ENCODE data around the gene PAQR3. TPM values are rescaled to one million over a fixed set of nuclear protein-coding genes. Genes with fewer than 3 reads are reported as not detected.

The PAQR3 gene
- total and polyA plus RNA-seq, 2 donors (not counting 1 experiment from before 2014, with no cell fraction given) = 15.5 to 37.6 TPM

DNA sequence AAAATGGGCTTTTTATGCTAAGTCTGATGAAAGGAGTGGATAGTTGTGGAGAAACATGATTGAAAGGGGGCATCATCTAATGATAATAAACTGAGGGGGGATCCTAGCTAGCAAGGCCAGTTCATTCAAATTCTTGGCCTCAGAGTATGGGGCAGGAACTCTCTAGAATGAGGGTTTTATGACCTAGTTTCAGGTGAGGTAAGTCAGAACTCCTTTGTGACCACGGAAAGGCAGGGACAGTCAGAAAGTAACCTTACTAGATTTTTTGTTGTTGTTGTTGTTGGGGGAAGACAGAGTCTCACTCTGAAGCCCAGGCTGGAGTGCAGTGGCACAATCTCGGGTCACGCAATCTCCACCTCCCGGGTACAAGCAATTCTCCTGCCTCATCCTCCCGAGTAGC, 1.5 kb upstream of the PAQR3 start:
- no peak overlapping the region for H3K4me3 ChIP-seq (replicated peaks in 1 of 4; ENCODE audit: control extremely low read depth in 1 of 4, insufficient read depth in 1 of 4, low read depth in 3 of 4, low read length in 4 of 4)
- no peaks in the 10 kb centered on the region for H4K20me1 ChIP-seq (ENCODE audit: control insufficient read depth, extremely low read depth, insufficient read depth, low read length)
- H3K27me3 ChIP-seq (ENCODE audit: control insufficient read depth, insufficient read depth, low read length) = peaks cover 2% of the 10 kb centered on the region
- no peaks in the 10 kb centered on the region for H3K36me3 ChIP-seq (ENCODE audit: control insufficient read depth, insufficient read depth, low read length)
- no peak overlapping the region for H3K27ac ChIP-seq (ENCODE audit: insufficient read depth, low read length)
- H2AFZ ChIP-seq (ENCODE audit: low read length) = no peak overlapping the region
- TF ChIP-seq EZH2 (IDR thresholded peaks at IDR 0.05; ENCODE audit: low read length, missing control alignments) = no peak
- TF ChIP-seq, protein P1, sequence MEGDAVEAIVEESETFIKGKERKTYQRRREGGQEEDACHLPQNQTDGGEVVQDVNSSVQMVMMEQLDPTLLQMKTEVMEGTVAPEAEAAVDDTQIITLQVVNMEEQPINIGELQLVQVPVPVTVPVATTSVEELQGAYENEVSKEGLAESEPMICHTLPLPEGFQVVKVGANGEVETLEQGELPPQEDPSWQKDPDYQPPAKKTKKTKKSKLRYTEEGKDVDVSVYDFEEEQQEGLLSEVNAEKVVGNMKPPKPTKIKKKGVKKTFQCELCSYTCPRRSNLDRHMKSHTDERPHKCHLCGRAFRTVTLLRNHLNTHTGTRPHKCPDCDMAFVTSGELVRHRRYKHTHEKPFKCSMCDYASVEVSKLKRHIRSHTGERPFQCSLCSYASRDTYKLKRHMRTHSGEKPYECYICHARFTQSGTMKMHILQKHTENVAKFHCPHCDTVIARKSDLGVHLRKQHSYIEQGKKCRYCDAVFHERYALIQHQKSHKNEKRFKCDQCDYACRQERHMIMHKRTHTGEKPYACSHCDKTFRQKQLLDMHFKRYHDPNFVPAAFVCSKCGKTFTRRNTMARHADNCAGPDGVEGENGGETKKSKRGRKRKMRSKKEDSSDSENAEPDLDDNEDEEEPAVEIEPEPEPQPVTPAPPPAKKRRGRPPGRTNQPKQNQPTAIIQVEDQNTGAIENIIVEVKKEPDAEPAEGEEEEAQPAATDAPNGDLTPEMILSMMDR (conservative IDR thresholded peaks at IDR 0.05 in 1 of 2, IDR thresholded peaks at IDR 0.05 in 1 of 2; ENCODE audit: low read depth in 1 of 2, low read length in 2 of 2) = no peak
- no peak overlapping the region for H3K4me2 ChIP-seq (ENCODE audit: extremely low read depth, insufficient read depth, low read length)
- H3K79me2 ChIP-seq (ENCODE audit: control insufficient read depth, insufficient read depth, low read length) = no peaks in the 10 kb centered on the region
- H3K4me1 ChIP-seq (ENCODE audit: control insufficient read depth, extremely low read depth, insufficient read depth, low read length) = no peaks in the 10 kb centered on the region
- no peak overlapping the region for H3K9ac ChIP-seq (ENCODE audit: insufficient read depth, low read length)
- H3K9me3 ChIP-seq (ENCODE audit: control insufficient read depth, insufficient read depth, low read depth, low read length) = no peaks in the 10 kb centered on the region
- no peak for DNase-seq (ENCODE audit: low read depth in 2 of 2)

DNA sequence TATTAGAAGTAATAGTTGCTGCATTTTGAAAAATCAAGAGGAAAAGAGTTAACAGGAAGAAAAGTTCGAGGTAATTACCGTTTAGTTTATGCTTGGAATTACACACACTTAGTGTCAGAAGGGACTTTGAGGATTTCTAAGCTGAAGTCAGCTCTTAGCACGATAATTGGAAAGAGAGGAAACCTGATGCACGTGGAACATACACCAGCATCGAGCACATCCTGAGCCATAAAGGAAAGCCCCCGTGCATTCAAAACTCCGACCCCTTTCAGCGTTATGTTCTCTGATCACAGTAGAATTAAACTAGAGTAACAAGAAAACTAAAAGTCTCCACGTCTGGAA, 400 bp upstream of the PAQR3 start:
- no peak for DNase-seq (ENCODE audit: low read depth in 2 of 2)
- peak overlapping the region; percentile 84 for H3K4me2 ChIP-seq (ENCODE audit: extremely low read depth, insufficient read depth, low read length)
- H3K9ac ChIP-seq (ENCODE audit: insufficient read depth, low read length) = no peak overlapping the region
- H3K4me3 ChIP-seq (replicated peaks in 1 of 4; ENCODE audit: control extremely low read depth in 1 of 4, insufficient read depth in 1 of 4, low read depth in 3 of 4, low read length in 4 of 4) = peak overlapping the region; percentile 10 to 90 (median 55)
- H4K20me1 ChIP-seq (ENCODE audit: control insufficient read depth, extremely low read depth, insufficient read depth, low read length) = no peaks in the 10 kb centered on the region
- H3K79me2 ChIP-seq (ENCODE audit: control insufficient read depth, insufficient read depth, low read length) = no peaks in the 10 kb centered on the region
- peak overlapping the region; percentile 40 for H2AFZ ChIP-seq (ENCODE audit: low read length)
- H3K27ac ChIP-seq (ENCODE audit: insufficient read depth, low read length) = no peak overlapping the region
- no peaks in the 10 kb centered on the region for H3K9me3 ChIP-seq (ENCODE audit: control insufficient read depth, insufficient read depth, low read depth, low read length)
- no peaks in the 10 kb centered on the region for H3K36me3 ChIP-seq (ENCODE audit: control insufficient read depth, insufficient read depth, low read length)
- TF ChIP-seq EZH2 (IDR thresholded peaks at IDR 0.05; ENCODE audit: low read length, missing control alignments) = no peak
- TF ChIP-seq, protein P1 (conservative IDR thresholded peaks at IDR 0.05 in 1 of 2, IDR thresholded peaks at IDR 0.05 in 1 of 2; ENCODE audit: low read depth in 1 of 2, low read length in 2 of 2) = no peak
- H3K4me1 ChIP-seq (ENCODE audit: control insufficient read depth, extremely low read depth, insufficient read depth, low read length) = no peaks in the 10 kb centered on the region
- peaks cover 2% of the 10 kb centered on the region for H3K27me3 ChIP-seq (ENCODE audit: control insufficient read depth, insufficient read depth, low read length)

DNA sequence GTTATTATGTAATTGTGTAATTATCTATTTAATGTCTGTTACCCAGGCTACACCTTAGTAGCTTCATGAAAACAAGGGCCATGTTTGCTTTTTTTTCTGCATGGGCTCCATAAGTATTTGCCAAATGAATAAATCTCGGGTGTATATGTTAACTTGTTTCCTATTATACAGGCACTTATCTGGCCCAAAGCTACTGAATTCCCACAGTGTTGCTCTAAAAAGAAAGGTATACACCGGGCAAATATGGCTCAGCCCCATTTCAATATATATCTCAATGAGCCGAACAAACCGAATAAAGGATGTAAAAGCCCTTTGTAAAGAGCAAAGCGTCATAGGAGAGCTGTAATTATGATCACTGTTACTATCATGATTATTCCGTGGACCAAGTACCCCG, 767 bp downstream of the PAQR3 start:
- no peaks in the 10 kb centered on the region for H3K9me3 ChIP-seq (ENCODE audit: control insufficient read depth, insufficient read depth, low read depth, low read length)
- no peaks in the 10 kb centered on the region for H3K27me3 ChIP-seq (ENCODE audit: control insufficient read depth, insufficient read depth, low read length)
- DNase-seq (ENCODE audit: low read depth in 2 of 2) = no peak
- TF ChIP-seq, protein P1 (conservative IDR thresholded peaks at IDR 0.05 in 1 of 2, IDR thresholded peaks at IDR 0.05 in 1 of 2; ENCODE audit: low read depth in 1 of 2, low read length in 2 of 2) = no peak
- no peak for TF ChIP-seq EZH2 (IDR thresholded peaks at IDR 0.05; ENCODE audit: low read length, missing control alignments)
- no peaks in the 10 kb centered on the region for H3K36me3 ChIP-seq (ENCODE audit: control insufficient read depth, insufficient read depth, low read length)
- no peaks in the 10 kb centered on the region for H3K4me1 ChIP-seq (ENCODE audit: control insufficient read depth, extremely low read depth, insufficient read depth, low read length)
- H2AFZ ChIP-seq (ENCODE audit: low read length) = peak overlapping the region; percentile 97
- H4K20me1 ChIP-seq (ENCODE audit: control insufficient read depth, extremely low read depth, insufficient read depth, low read length) = no peaks in the 10 kb centered on the region
- peak overlapping the region; percentile 79 for H3K4me2 ChIP-seq (ENCODE audit: extremely low read depth, insufficient read depth, low read length)
- peak overlapping the region; percentile 66 to 94 (median 74) for H3K4me3 ChIP-seq (replicated peaks in 1 of 4; ENCODE audit: control extremely low read depth in 1 of 4, insufficient read depth in 1 of 4, low read depth in 3 of 4, low read length in 4 of 4)
- H3K9ac ChIP-seq (ENCODE audit: insufficient read depth, low read length) = peak overlapping the region; percentile 81
- H3K27ac ChIP-seq (ENCODE audit: insufficient read depth, low read length) = peak overlapping the region; percentile 70
- no peaks in the 10 kb centered on the region for H3K79me2 ChIP-seq (ENCODE audit: control insufficient read depth, insufficient read depth, low read length)

All from fibroblast of lung (primary cell).